ENCODE measurements around the gene TSG101. TPM values are rescaled to one million over a fixed set of nuclear protein-coding genes. Genes with fewer than 3 reads are reported as not detected.

TSG101 gene
- total and polyA plus RNA-seq, 4 donors: 29.7 to 53.1 (median 37.8) TPM

- Histone ChIP-seq H3K4me1 (ENCODE audit: control insufficient read depth in 4 of 4, insufficient read depth in 4 of 4, low read length in 3 of 4) (peaks cover 2 to 14% (median 12%) of the 10 kb centered on the region in 4 donors), H3K9ac (ENCODE audit: low read depth in 1 of 2, low read length in 2 of 2) (no peak overlapping the region), H3K4me3 (ENCODE audit: low read depth in 1 of 3, low read length in 3 of 3) (no peak overlapping the region), H3K9me3 (ENCODE audit: control insufficient read depth in 4 of 4, low read length in 3 of 4) (no peaks in the 10 kb centered on the region), H3K27ac (ENCODE audit: low read depth in 1 of 2, low read length in 2 of 2) (no peak overlapping the region), H3K27me3 (ENCODE audit: control insufficient read depth in 4 of 4, insufficient read depth in 4 of 4, low read length in 3 of 4) (no peaks in the 10 kb centered on the region), H3K36me3 (ENCODE audit: control insufficient read depth in 4 of 4, insufficient read depth in 3 of 4, low read depth in 1 of 4, low read length in 3 of 4) (peaks cover 0 to 3% (median 1%) of the 10 kb centered on the region in 4 donors)
- no peak for DNase-seq (ENCODE audit: low spot score)
- 70% methylated on average over 4 of the region's 4 CpGs for WGBS
- TF ChIP-seq HNF4A (conservative IDR thresholded peaks at IDR 0.05): no peak
- no peak for TF ChIP-seq SP1 (IDR thresholded peaks at IDR 0.05)
- TF ChIP-seq GABPA (IDR thresholded peaks at IDR 0.05 in 1 of 2, conservative IDR thresholded peaks at IDR 0.05 in 1 of 2): no peak
- TF ChIP-seq JUND (IDR thresholded peaks at IDR 0.05): no peak
- TF ChIP-seq FOXA2 (IDR thresholded peaks at IDR 0.05): no peak
These were observed 4.4 kb downstream of the TSG101 start for GRCh38 chr11:18522388-18522787.

- Histone ChIP-seq H3K27me3 (ENCODE audit: control insufficient read depth in 4 of 4, insufficient read depth in 4 of 4, low read length in 3 of 4) (no peaks in the 10 kb centered on the region), H3K4me3 (ENCODE audit: low read depth in 1 of 3, low read length in 3 of 3) (no peak overlapping the region), H3K4me1 (ENCODE audit: control insufficient read depth in 4 of 4, insufficient read depth in 4 of 4, low read length in 3 of 4) (peaks cover 2 to 13% (median 10%) of the 10 kb centered on the region in 4 donors), H3K9ac (ENCODE audit: low read depth in 1 of 2, low read length in 2 of 2) (no peak overlapping the region), H3K27ac (ENCODE audit: low read depth in 1 of 2, low read length in 2 of 2) (no peak overlapping the region), H3K9me3 (ENCODE audit: control insufficient read depth in 4 of 4, low read length in 3 of 4) (no peaks in the 10 kb centered on the region), H3K36me3 (ENCODE audit: control insufficient read depth in 4 of 4, insufficient read depth in 3 of 4, low read depth in 1 of 4, low read length in 3 of 4) (peaks cover 0 to 3% (median 1%) of the 10 kb centered on the region in 4 donors)
- WGBS: 83% methylated on average over 3 of the region's 3 CpGs
- no peak for DNase-seq (ENCODE audit: low spot score)
- TF ChIP-seq RAD21 (IDR thresholded peaks at IDR 0.05) (no peak), GABPA (IDR thresholded peaks at IDR 0.05 in 1 of 2, conservative IDR thresholded peaks at IDR 0.05 in 1 of 2) (no peak)
These were observed 5.6 kb downstream of the TSG101 start for GRCh38 chr11:18521122-18521521.

GRCh38 chr11:18502352-18502751, 24.4 kb downstream of the TSG101 start:
- Histone ChIP-seq H3K4me1 (ENCODE audit: control insufficient read depth in 4 of 4, insufficient read depth in 4 of 4, low read length in 3 of 4) (no peaks in the 10 kb centered on the region), H3K27me3 (ENCODE audit: control insufficient read depth in 4 of 4, insufficient read depth in 4 of 4, low read length in 3 of 4) (no peaks in the 10 kb centered on the region), H3K4me3 (ENCODE audit: low read depth in 1 of 3, low read length in 3 of 3) (no peak overlapping the region), H3K9ac (ENCODE audit: low read depth in 1 of 2, low read length in 2 of 2) (no peak overlapping the region), H3K9me3 (ENCODE audit: control insufficient read depth in 4 of 4, low read length in 3 of 4) (no peaks in the 10 kb centered on the region), H3K36me3 (ENCODE audit: control insufficient read depth in 4 of 4, insufficient read depth in 3 of 4, low read depth in 1 of 4, low read length in 3 of 4) (peaks cover 8 to 60% (median 35%) of the 10 kb centered on the region in 4 donors), H3K27ac (ENCODE audit: low read depth in 1 of 2, low read length in 2 of 2) (no peak overlapping the region)
- no peak for DNase-seq (ENCODE audit: low spot score)
- TF ChIP-seq HNF4A (conservative IDR thresholded peaks at IDR 0.05): no peak
- TF ChIP-seq NR2F2 (IDR thresholded peaks at IDR 0.05): no peak
- TF ChIP-seq EGR1 (IDR thresholded peaks at IDR 0.05; ENCODE audit: low read depth in 2 of 2): no peak
- no peak for TF ChIP-seq HNF4G (IDR thresholded peaks at IDR 0.05)
- no peak for TF ChIP-seq GABPA (IDR thresholded peaks at IDR 0.05 in 1 of 2, conservative IDR thresholded peaks at IDR 0.05 in 1 of 2)
- no peak for TF ChIP-seq RAD21 (IDR thresholded peaks at IDR 0.05)
- no peak for TF ChIP-seq ATF3 (IDR thresholded peaks at IDR 0.05)
- no peak for TF ChIP-seq REST (IDR thresholded peaks at IDR 0.05)
- no peak for TF ChIP-seq ZBTB33 (IDR thresholded peaks at IDR 0.05)

All from liver (tissue), 9 donors.